IMR-90 (cell line): ENCODE data around the gene CXCL16. TPM values are rescaled to one million over a fixed set of nuclear protein-coding genes. Genes with fewer than 3 reads are reported as not detected.

ENCODE experiments used
- ATAC-seq: fragments of 200-7000 bp; cut with Tn5 transposase; 2 replicates; pipeline ENCODE4 v1.9.1; 2020; ENCODE audit warnings: low read depth, mild to moderate bottlenecking, moderate library complexity
- BruUV-seq: library from RNA; stranded (reverse); fragments of 400-500 nt; replicated peaks from 2 replicates; lab custom pipeline; 2021; lab: Mats Ljungman, UMichigan
- CTCF ChIA-PET: fragments of 300-600 bp; formaldehyde crosslinking; extraction: SDS; loops from one replicate; lab custom pipeline; 2021; ENCODE audit warnings: antibody characterized with exemption; lab: Yijun Ruan, JAX
- POLR2A ChIA-PET: fragments of 300-600 bp; sonication (Branson Sonifier 250); formaldehyde crosslinking; loops from one replicate; lab custom pipeline; 2022; ENCODE audit warnings: antibody characterized with exemption; ENCODE audit not compliant: unreplicated experiment; lab: Charles Lee
- DNase-seq: peaks from one replicate; pipeline ENCODE4 v3.0.0; 2013
- H2AFZ ChIP-seq: replicated peaks from 2 replicates; pipeline ENCODE3; 2013; ENCODE audit warnings: low read length, mild to moderate bottlenecking; ENCODE audit not compliant: poor library complexity
- H2AK5ac ChIP-seq: 2 replicates; pipeline ENCODE4 v1.6.1; 2013; ENCODE audit warnings: low read depth, low read length, inconsistent platforms
- H2AK9ac ChIP-seq: replicated peaks from 2 replicates; pipeline ENCODE3; 2013; ENCODE audit warnings: mild to moderate bottlenecking, low read depth, low read length, moderate library complexity; ENCODE audit not compliant: poor library complexity
- H2BK120ac ChIP-seq: 2 replicates; pipeline ENCODE4 v1.6.1; 2013; ENCODE audit warnings: low read depth, low read length, inconsistent platforms
- H2BK15ac ChIP-seq: 3 replicates; pipeline ENCODE4 v1.6.1; 2013; ENCODE audit warnings: low read depth, low read length, inconsistent platforms
- H2BK20ac ChIP-seq: 2 replicates; pipeline ENCODE4 v1.6.1; 2013; ENCODE audit warnings: low read depth, mild to moderate bottlenecking, inconsistent platforms, low read length, moderate library complexity
- H2BK5ac ChIP-seq: 2 replicates; pipeline ENCODE4 v1.6.1; 2013; ENCODE audit warnings: mild to moderate bottlenecking, low read depth, low read length, inconsistent platforms; ENCODE audit not compliant: poor library complexity, severe bottlenecking
- H3K14ac ChIP-seq: replicated peaks from 2 replicates; pipeline ENCODE4 v1.6.1; 2013; ENCODE audit warnings: low read depth, low read length, inconsistent platforms
- H3K18ac ChIP-seq: 2 replicates; pipeline ENCODE4 v1.6.1; 2013; ENCODE audit warnings: low read depth, low read length, control low read depth
- H3K23ac ChIP-seq: 2 replicates; pipeline ENCODE4 v1.6.1; 2013; ENCODE audit warnings: low read depth, low read length, inconsistent platforms
- H3K27ac ChIP-seq: 2 replicates; pipeline ENCODE4 v1.5.1; 2013; ENCODE audit warnings: mild to moderate bottlenecking, control low read depth, low read length; ENCODE audit not compliant: insufficient read depth
- H3K27me3 ChIP-seq: 2 replicates; pipeline ENCODE4 v1.6.1; 2013; ENCODE audit warnings: low read length; ENCODE audit not compliant: control insufficient read depth, insufficient read depth
- H3K36me3 ChIP-seq: 2 replicates; pipeline ENCODE4 v1.6.1; 2013; ENCODE audit warnings: low read length, mixed read lengths; ENCODE audit not compliant: control insufficient read depth, insufficient read depth
- H3K4ac ChIP-seq: 2 replicates; pipeline ENCODE4 v1.6.1; 2013; ENCODE audit warnings: low read depth, low read length, inconsistent platforms
- H3K4me1 ChIP-seq: 2 replicates; pipeline ENCODE4 v1.6.1; 2013; ENCODE audit warnings: low read length, mixed read lengths; ENCODE audit not compliant: control insufficient read depth, insufficient read depth
- H3K4me2 ChIP-seq: 2 replicates; pipeline ENCODE4 v1.6.1; 2013; ENCODE audit warnings: low read depth, mild to moderate bottlenecking, control low read depth, low read length, moderate library complexity
- H3K4me3 ChIP-seq: 2 replicates; pipeline ENCODE4 v1.5.1; 2013; ENCODE audit warnings: low read depth, mild to moderate bottlenecking, control low read depth, low read length, moderate library complexity; ENCODE audit not compliant: insufficient read depth
- H3K56ac ChIP-seq: 2 replicates; pipeline ENCODE4 v1.6.1; 2013; ENCODE audit warnings: low read length, inconsistent platforms; ENCODE audit not compliant: insufficient read depth; ENCODE audit errors: extremely low read depth
- H3K79me1 ChIP-seq, 2 experiments: 2 replicates each; pipeline ENCODE4 v1.6.1; 2013; ENCODE audit warnings: low read length in 2 of 2, inconsistent platforms in 1 of 2, low read depth in 1 of 2
- H3K9ac ChIP-seq: 2 replicates; pipeline ENCODE4 v1.6.1; 2013; ENCODE audit warnings: low read depth, low read length, control low read depth
- H3K9me1 ChIP-seq: 2 replicates; pipeline ENCODE4 v1.6.1; 2013; ENCODE audit warnings: low read length, inconsistent platforms; ENCODE audit not compliant: insufficient read depth
- H3K9me3 ChIP-seq: 2 replicates; pipeline ENCODE4 v1.6.1; 2013; ENCODE audit warnings: low read length; ENCODE audit not compliant: control insufficient read depth, insufficient read depth
- H4K20me1 ChIP-seq: 2 replicates; pipeline ENCODE4 v1.6.1; 2013; ENCODE audit warnings: low read length, inconsistent platforms; ENCODE audit not compliant: insufficient read depth
- H4K5ac ChIP-seq: 2 replicates; pipeline ENCODE4 v1.6.1; 2013; ENCODE audit warnings: mild to moderate bottlenecking, low read depth, low read length, control low read depth
- H4K8ac ChIP-seq, 2 experiments: 2 replicates each; pipeline ENCODE4 v1.6.1; 2013; ENCODE audit warnings: low read depth in 2 of 2, low read length in 2 of 2, control low read depth in 1 of 2, inconsistent platforms in 1 of 2
- H4K91ac ChIP-seq: 2 replicates; pipeline ENCODE4 v1.6.1; 2013; ENCODE audit warnings: low read depth, low read length, inconsistent platforms; ENCODE audit not compliant: insufficient read depth
- BHLHE40 ChIP-seq: fragments of 150-350 bp; IDR thresholded peaks from 2 replicates; pipeline ENCODE4 v1.6.1; 2016; ENCODE audit warnings: mild to moderate bottlenecking, low read depth, low read length
- CEBPB ChIP-seq: IDR thresholded peaks from 2 replicates; pipeline ENCODE4 v1.6.1; 2012; ENCODE audit warnings: low read depth, low read length, improper control_type of control experiment
- CHD1 ChIP-seq: IDR thresholded peaks from 2 replicates; pipeline ENCODE4 v1.6.1; 2012; ENCODE audit warnings: low read depth, low read length, improper control_type of control experiment
- CTCF ChIP-seq: conservative IDR thresholded peaks from 2 replicates; pipeline ENCODE4 v1.5.1; 2012; ENCODE audit warnings: mild to moderate bottlenecking, low read depth, low read length, improper control_type of control experiment
- ELK1 ChIP-seq: fragments of 150-350 bp; IDR thresholded peaks from 2 replicates; pipeline ENCODE4 v1.6.1; 2016; ENCODE audit warnings: low read depth, mild to moderate bottlenecking, low read length, moderate library complexity, borderline replicate concordance
- FOS ChIP-seq: fragments of 150-350 bp; IDR thresholded peaks from 2 replicates; pipeline ENCODE4 v1.6.1; 2016; ENCODE audit warnings: low read depth, low read length
- MAFK ChIP-seq: IDR thresholded peaks from 2 replicates; pipeline ENCODE4 v1.6.1; 2012; ENCODE audit warnings: low read depth, low read length, improper control_type of control experiment
- MAZ ChIP-seq: IDR thresholded peaks from 2 replicates; pipeline ENCODE4 v1.6.1; 2012; ENCODE audit warnings: low read depth, mild to moderate bottlenecking, low read length, improper control_type of control experiment, moderate library complexity, borderline replicate concordance
- MXI1 ChIP-seq: IDR thresholded peaks from 2 replicates; pipeline ENCODE4 v1.6.1; 2012; ENCODE audit warnings: low read depth, mild to moderate bottlenecking, low read length, moderate library complexity, borderline replicate concordance
- NFE2L2 ChIP-seq: fragments of 150-350 bp; IDR thresholded peaks from 2 replicates; pipeline ENCODE4 v1.6.1; 2016; ENCODE audit warnings: low read depth, mild to moderate bottlenecking, low read length
- RAD21 ChIP-seq: IDR thresholded peaks from 2 replicates; pipeline ENCODE4 v1.6.1; 2012; ENCODE audit warnings: low read length, improper control_type of control experiment
- RFX5 ChIP-seq: IDR thresholded peaks from 2 replicates; pipeline ENCODE4 v1.8.0; 2012; ENCODE audit warnings: low read depth, mild to moderate bottlenecking, low read length, moderate library complexity
- SMC3 ChIP-seq: fragments of 150-350 bp; IDR thresholded peaks from 2 replicates; pipeline ENCODE4 v1.6.1; 2016; ENCODE audit warnings: low read depth, mild to moderate bottlenecking, antibody characterized with exemption, low read length, moderate library complexity
- USF2 ChIP-seq: fragments of 150-350 bp; IDR thresholded peaks from 2 replicates; pipeline ENCODE4 v1.6.1; 2017; ENCODE audit warnings: mild to moderate bottlenecking, antibody characterized with exemption, low read length, low read depth
- WGBS, 2 experiments: methylation state at CpG; one replicate each; pipeline versions ENCODE4 v1.1.5 to v1.1.7; 2013; ENCODE audit warnings: missing lambda C conversion rate in 2 of 2; ENCODE audit not compliant: insufficient read length in 1 of 2; ENCODE audit errors: extremely low coverage in 2 of 2; 5-methylcytosine and 5-hydroxymethylcytosine counted together
- dilution Hi-C: fragments of 300-500 bp; cut with HindIII; formaldehyde crosslinking; loops from one replicate; pipeline ENCODE4 v1.14.3; 2018; ENCODE audit warnings: low sequenced_read_pairs; ENCODE audit not compliant: unreplicated experiment
- in situ Hi-C: fragments of 300-500 bp; cut with MboI; formaldehyde crosslinking; loops from 3 replicates; pipeline ENCODE4 v1.14.3; 2019; ENCODE audit warnings: low sequenced_read_pairs, inconsistent platforms, mixed read lengths
- intact Hi-C: fragments of 100-400 bp; cut with micrococcal nuclease; formaldehyde crosslinking; loops from 2 replicates; pipeline ENCODE4 v1.10.0; 2022
- polyA plus RNA-seq, 3 experiments: library from polyadenylated mRNA; depleted of rRNA; stranded (reverse); fragments of >200 nt; gene quantifications; 2 replicates each; pipeline ENCODE4 v1.2.3, GENCODE V29; 2012; ENCODE audit warnings: low replicate concordance in 1 of 3
- total RNA-seq: library from RNA; depleted of rRNA; stranded (reverse); fragments of >200 nt; gene quantifications from 2 replicates; pipeline ENCODE4 v1.2.3, GENCODE V29; 2012

The CXCL16 gene
- total and polyA plus RNA-seq, 2 of the 4 experiments (the other 2 are of a cell fraction): 0.36 to 1.6 TPM

- peaks cover 79% of the 10 kb centered on the region for H3K27me3 ChIP-seq
- H3K9me1 ChIP-seq: no peaks in the 10 kb centered on the region
- no peak overlapping the region for H3K56ac ChIP-seq
- no peak overlapping the region for H2BK20ac ChIP-seq
- H4K91ac ChIP-seq: no peak overlapping the region
- H4K8ac ChIP-seq: no peak overlapping the region
- no peak overlapping the region for H3K23ac ChIP-seq
- peak overlapping the region; percentile 72 for H2AK9ac ChIP-seq
- ChIA-PET POLR2A (no interaction called here), CTCF (no interaction called here)
- no peaks in the 10 kb centered on the region for H3K79me1 ChIP-seq
- no peaks in the 10 kb centered on the region for H3K9me3 ChIP-seq
- H4K20me1 ChIP-seq: no peaks in the 10 kb centered on the region
- DNase-seq: no peak
- no peak overlapping the region for H3K4me2 ChIP-seq
- H2BK15ac ChIP-seq: no peak overlapping the region
- intact Hi-C loops: no loop called here
- no peak overlapping the region for H2AK5ac ChIP-seq
- peaks cover 8% of the 10 kb centered on the region; the same call in 1 of the 2 replicates for H3K4me1 ChIP-seq
- BruUV-seq: no TSS peak
- H3K18ac ChIP-seq: no peak overlapping the region
- H3K36me3 ChIP-seq: no peaks in the 10 kb centered on the region
- H3K14ac ChIP-seq: no peak overlapping the region
- no peak overlapping the region for H3K4ac ChIP-seq
- H3K9ac ChIP-seq: no peak overlapping the region
- H4K5ac ChIP-seq: no peak overlapping the region
- H2AFZ ChIP-seq: no peak overlapping the region
- in situ Hi-C loops: no loop called here
- no peak overlapping the region for H2BK120ac ChIP-seq
- H3K4me3 ChIP-seq: no peak overlapping the region
- TF ChIP-seq USF2 (no peak), MXI1 (no peak), NFE2L2 (no peak), SMC3 (no peak), FOS (no peak), MAFK (no peak), CHD1 (no peak), CTCF (no peak), CEBPB (no peak), BHLHE40 (no peak), MAZ (no peak), RAD21 (no peak), ELK1 (no peak), RFX5 (no peak)
- no peak overlapping the region for H2BK5ac ChIP-seq
- no peak overlapping the region for H3K27ac ChIP-seq
- WGBS, 2 experiments: 81% methylated on average over 2 of the region's 9 CpGs; no CpG with 5 or more reads in 1 of the 2 experiments
- dilution Hi-C loops: no loop called here
- no peak for ATAC-seq
These were observed 2.4 kb upstream of the CXCL16 start for GRCh38 chr17:4742133-4742532.
